ENCODE results near the gene NOS1AP. TPM values are rescaled to one million over a fixed set of nuclear protein-coding genes. Genes with fewer than 3 reads are reported as not detected.

Gene NOS1AP
- polyA plus RNA-seq, 3 donors: 0.12 TPM; not detected in 2

GRCh38 chr1:162232034-162232711 lies 162.7 kb downstream of the NOS1AP start:
- Histone ChIP-seq H3K27me3 (ENCODE audit: control insufficient read depth in 2 of 2, insufficient read depth in 2 of 2, low read length in 2 of 2) (no peaks in the 10 kb centered on the region), H2AFZ (ENCODE audit: insufficient read depth, low read depth, low read length, poor library complexity, severe bottlenecking) (no peak overlapping the region), H3K4me3 (replicated peaks in 1 of 3; ENCODE audit: low read depth in 2 of 3, low read length in 3 of 3) (no peak overlapping the region), H4K20me1 (ENCODE audit: insufficient read depth, low read length) (no peaks in the 10 kb centered on the region), H3K4me1 (ENCODE audit: control insufficient read depth in 1 of 2, insufficient read depth in 2 of 2, low read length in 2 of 2) (peaks cover 62 to 67% of the 10 kb centered on the region in 2 donors), H3K9me3 (replicated peaks in 1 of 2; ENCODE audit: control insufficient read depth in 1 of 2, insufficient read depth in 1 of 2, low read length in 2 of 2) (no peaks in the 10 kb centered on the region), H3K36me3 (replicated peaks in 1 of 2; ENCODE audit: control insufficient read depth in 1 of 2, insufficient read depth in 2 of 2, low read length in 2 of 2) (no peaks in the 10 kb centered on the region), H3K27ac (ENCODE audit: low read depth in 1 of 2, low read length in 2 of 2) (no peak overlapping the region), H3K4me2 (replicated peaks; ENCODE audit: extremely low read depth, low read length, poor library complexity, severe bottlenecking) (no peak overlapping the region), H3K9ac (ENCODE audit: insufficient read depth, low read length, poor library complexity, severe bottlenecking) (no peak overlapping the region), H3K79me2 (ENCODE audit: insufficient read depth, low read length) (no peaks in the 10 kb centered on the region)
- Mint-ChIP-seq H3K27ac (no peak overlapping the region), H3K9me3 (peaks cover 0 to 4% (median 0%) of the 10 kb centered on the region in 7 donors), H3K27me3 (ENCODE audit: low read depth in 3 of 3) (peaks cover 0 to 2% (median 0%) of the 10 kb centered on the region in 3 donors), H3K4me3 (no peak overlapping the region), H3K4me1 (peaks cover 80% of the 10 kb centered on the region), H3K36me3 (no peaks in the 10 kb centered on the region)
- intact Hi-C loops (cut with micrococcal nuclease): no loop called here
- WGBS (ENCODE audit: insufficient coverage): 88% methylated on average over 3 of the region's 3 CpGs
- no peak for DNase-seq
- TF ChIP-seq CTCF (IDR thresholded peaks at IDR 0.05): no peak

- H3K4me2 ChIP-seq (replicated peaks; ENCODE audit: extremely low read depth, low read length, poor library complexity, severe bottlenecking): no peak overlapping the region
- H3K9ac ChIP-seq (ENCODE audit: insufficient read depth, low read length, poor library complexity, severe bottlenecking): no peak overlapping the region
- H3K4me1 ChIP-seq (ENCODE audit: control insufficient read depth in 1 of 2, insufficient read depth in 2 of 2, low read length in 2 of 2): peaks cover 63 to 68% of the 10 kb centered on the region in 2 donors
- no peaks in the 10 kb centered on the region for H3K27me3 ChIP-seq (ENCODE audit: control insufficient read depth in 2 of 2, insufficient read depth in 2 of 2, low read length in 2 of 2)
- no peak for TF ChIP-seq CTCF (IDR thresholded peaks at IDR 0.05)
- no peaks in the 10 kb centered on the region for H3K79me2 ChIP-seq (ENCODE audit: insufficient read depth, low read length)
- H3K9me3 ChIP-seq (replicated peaks in 1 of 2; ENCODE audit: control insufficient read depth in 1 of 2, insufficient read depth in 1 of 2, low read length in 2 of 2): no peaks in the 10 kb centered on the region
- no peak overlapping the region for H3K27ac ChIP-seq (ENCODE audit: low read depth in 1 of 2, low read length in 2 of 2)
- Mint-ChIP-seq H3K36me3 (no peaks in the 10 kb centered on the region), H3K27me3 (ENCODE audit: low read depth in 3 of 3) (peaks cover 0 to 2% (median 0%) of the 10 kb centered on the region in 3 donors), H3K4me3 (no peak overlapping the region), H3K27ac (no peak overlapping the region), H3K4me1 (peaks cover 83% of the 10 kb centered on the region), H3K9me3 (peaks cover 0 to 4% (median 0%) of the 10 kb centered on the region in 7 donors)
- no CpG with 5 or more reads among the region's 1 CpG for WGBS (ENCODE audit: insufficient coverage)
- no peaks in the 10 kb centered on the region for H3K36me3 ChIP-seq (replicated peaks in 1 of 2; ENCODE audit: control insufficient read depth in 1 of 2, insufficient read depth in 2 of 2, low read length in 2 of 2)
- no peak for DNase-seq
- no peaks in the 10 kb centered on the region for H4K20me1 ChIP-seq (ENCODE audit: insufficient read depth, low read length)
- no peak overlapping the region for H3K4me3 ChIP-seq (replicated peaks in 1 of 3; ENCODE audit: low read depth in 2 of 3, low read length in 3 of 3)
- intact Hi-C loops (cut with micrococcal nuclease): no loop called here
- no peak overlapping the region for H2AFZ ChIP-seq (ENCODE audit: insufficient read depth, low read depth, low read length, poor library complexity, severe bottlenecking)
These were observed 163.6 kb downstream of the NOS1AP start for GRCh38 chr1:162233066-162233465.
